HL-60 (cell line): ENCODE data around the gene FAM9C.

Experiments
- POLR2AphosphoS5 ChIP-seq: IDR thresholded peaks from 2 replicates; pipeline ENCODE4 v1.6.1; 2012; ENCODE audit warnings: low read depth
- SPI1 ChIP-seq: IDR thresholded peaks from 2 replicates; pipeline ENCODE4 v1.6.1; 2012; ENCODE audit warnings: low read depth, mild to moderate bottlenecking, borderline replicate concordance
- TF ChIP-seq, protein P1 (sequence below): IDR thresholded peaks from one replicate; pipeline ENCODE4 v1.5.1; 2011; ENCODE audit warnings: low read length, control low read depth, inconsistent platforms; ENCODE audit not compliant: insufficient read depth
- TF ChIP-seq, protein P2 (sequence below): IDR thresholded peaks from 2 replicates; pipeline ENCODE4 v1.6.1; 2012; ENCODE audit warnings: low read depth; ENCODE audit not compliant: insufficient replicate concordance

DNA sequence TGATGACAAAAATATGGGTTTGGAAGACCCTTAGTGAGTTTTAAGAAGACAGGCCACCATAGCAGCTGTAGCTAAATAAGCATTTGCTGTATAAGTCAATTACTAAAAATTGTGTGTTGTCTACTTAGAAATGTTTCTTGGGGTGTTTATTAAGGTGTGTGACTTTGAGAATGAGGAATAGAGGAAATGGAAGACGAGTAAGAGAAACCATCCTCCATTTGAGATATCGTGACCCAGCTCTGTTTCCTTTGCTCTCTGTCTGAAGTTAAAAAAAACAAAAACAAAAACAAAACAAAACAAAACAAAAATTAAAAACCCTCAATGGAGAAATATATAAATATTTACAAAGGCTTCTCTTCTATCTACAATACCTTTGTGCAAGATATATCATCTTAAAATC is 41.7 kb upstream of the FAM9C start:
- TF ChIP-seq, protein P1, sequence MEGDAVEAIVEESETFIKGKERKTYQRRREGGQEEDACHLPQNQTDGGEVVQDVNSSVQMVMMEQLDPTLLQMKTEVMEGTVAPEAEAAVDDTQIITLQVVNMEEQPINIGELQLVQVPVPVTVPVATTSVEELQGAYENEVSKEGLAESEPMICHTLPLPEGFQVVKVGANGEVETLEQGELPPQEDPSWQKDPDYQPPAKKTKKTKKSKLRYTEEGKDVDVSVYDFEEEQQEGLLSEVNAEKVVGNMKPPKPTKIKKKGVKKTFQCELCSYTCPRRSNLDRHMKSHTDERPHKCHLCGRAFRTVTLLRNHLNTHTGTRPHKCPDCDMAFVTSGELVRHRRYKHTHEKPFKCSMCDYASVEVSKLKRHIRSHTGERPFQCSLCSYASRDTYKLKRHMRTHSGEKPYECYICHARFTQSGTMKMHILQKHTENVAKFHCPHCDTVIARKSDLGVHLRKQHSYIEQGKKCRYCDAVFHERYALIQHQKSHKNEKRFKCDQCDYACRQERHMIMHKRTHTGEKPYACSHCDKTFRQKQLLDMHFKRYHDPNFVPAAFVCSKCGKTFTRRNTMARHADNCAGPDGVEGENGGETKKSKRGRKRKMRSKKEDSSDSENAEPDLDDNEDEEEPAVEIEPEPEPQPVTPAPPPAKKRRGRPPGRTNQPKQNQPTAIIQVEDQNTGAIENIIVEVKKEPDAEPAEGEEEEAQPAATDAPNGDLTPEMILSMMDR, result no peak
- TF ChIP-seq, protein P2, sequence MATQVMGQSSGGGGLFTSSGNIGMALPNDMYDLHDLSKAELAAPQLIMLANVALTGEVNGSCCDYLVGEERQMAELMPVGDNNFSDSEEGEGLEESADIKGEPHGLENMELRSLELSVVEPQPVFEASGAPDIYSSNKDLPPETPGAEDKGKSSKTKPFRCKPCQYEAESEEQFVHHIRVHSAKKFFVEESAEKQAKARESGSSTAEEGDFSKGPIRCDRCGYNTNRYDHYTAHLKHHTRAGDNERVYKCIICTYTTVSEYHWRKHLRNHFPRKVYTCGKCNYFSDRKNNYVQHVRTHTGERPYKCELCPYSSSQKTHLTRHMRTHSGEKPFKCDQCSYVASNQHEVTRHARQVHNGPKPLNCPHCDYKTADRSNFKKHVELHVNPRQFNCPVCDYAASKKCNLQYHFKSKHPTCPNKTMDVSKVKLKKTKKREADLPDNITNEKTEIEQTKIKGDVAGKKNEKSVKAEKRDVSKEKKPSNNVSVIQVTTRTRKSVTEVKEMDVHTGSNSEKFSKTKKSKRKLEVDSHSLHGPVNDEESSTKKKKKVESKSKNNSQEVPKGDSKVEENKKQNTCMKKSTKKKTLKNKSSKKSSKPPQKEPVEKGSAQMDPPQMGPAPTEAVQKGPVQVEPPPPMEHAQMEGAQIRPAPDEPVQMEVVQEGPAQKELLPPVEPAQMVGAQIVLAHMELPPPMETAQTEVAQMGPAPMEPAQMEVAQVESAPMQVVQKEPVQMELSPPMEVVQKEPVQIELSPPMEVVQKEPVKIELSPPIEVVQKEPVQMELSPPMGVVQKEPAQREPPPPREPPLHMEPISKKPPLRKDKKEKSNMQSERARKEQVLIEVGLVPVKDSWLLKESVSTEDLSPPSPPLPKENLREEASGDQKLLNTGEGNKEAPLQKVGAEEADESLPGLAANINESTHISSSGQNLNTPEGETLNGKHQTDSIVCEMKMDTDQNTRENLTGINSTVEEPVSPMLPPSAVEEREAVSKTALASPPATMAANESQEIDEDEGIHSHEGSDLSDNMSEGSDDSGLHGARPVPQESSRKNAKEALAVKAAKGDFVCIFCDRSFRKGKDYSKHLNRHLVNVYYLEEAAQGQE, result no peak
- TF ChIP-seq POLR2AphosphoS5 (no peak), SPI1 (no peak)
